DOHH2 (cell line): ENCODE measurements around the gene ANKS1B.

ENCODE experiments used
- H3F3A ChIP-seq: fragments of 200-600 bp; sonication (generic), shearing (Covaris generic); 2 replicates; pipeline ENCODE4 v1.6.0; 2016; ENCODE audit warnings: antibody characterized with exemption, mild to moderate bottlenecking; ENCODE audit not compliant: control insufficient read depth, insufficient read depth
- H3K27ac ChIP-seq: fragments of 200-600 bp; sonication (generic); 2 replicates; pipeline ENCODE4 v1.5.1; 2014; ENCODE audit warnings: low read depth, mild to moderate bottlenecking, low read length, moderate library complexity
- H3K27me3 ChIP-seq: fragments of 200-600 bp; sonication (generic); 2 replicates; pipeline ENCODE4 v1.6.1; 2014; ENCODE audit warnings: mild to moderate bottlenecking, low read length, mixed read lengths; ENCODE audit not compliant: control insufficient read depth
- H3K36me3 ChIP-seq: fragments of 200-600 bp; sonication (generic); 2 replicates; pipeline ENCODE4 v1.6.1; 2014; ENCODE audit warnings: mild to moderate bottlenecking, low read length, moderate library complexity, mixed read lengths; ENCODE audit not compliant: control insufficient read depth
- H3K4me1 ChIP-seq: fragments of 200-600 bp; sonication (generic); 2 replicates; pipeline ENCODE4 v1.6.1; 2014; ENCODE audit warnings: mild to moderate bottlenecking, low read length, mixed read lengths; ENCODE audit not compliant: control insufficient read depth
- H3K4me2 ChIP-seq: fragments of 200-600 bp; sonication (generic); 2 replicates; pipeline ENCODE4 v1.6.0; 2014; ENCODE audit warnings: mild to moderate bottlenecking, low read length, moderate library complexity
- H3K4me3 ChIP-seq: fragments of 200-600 bp; sonication (generic); 2 replicates; pipeline ENCODE4 v1.5.1; 2014; ENCODE audit warnings: mild to moderate bottlenecking, low read length, mixed read lengths
- H3K79me2 ChIP-seq: fragments of 200-600 bp; sonication (generic); 2 replicates; pipeline ENCODE4 v1.6.1; 2014; ENCODE audit warnings: mild to moderate bottlenecking, low read length, mixed read lengths; ENCODE audit not compliant: control insufficient read depth
- H3K9me2 ChIP-seq: fragments of 200-600 bp; sonication (generic); replicated peaks from 2 replicates; pipeline ENCODE4 v1.6.1; 2014; ENCODE audit warnings: mild to moderate bottlenecking, low read length, mixed read lengths; ENCODE audit not compliant: control insufficient read depth
- H3K9me3 ChIP-seq: fragments of 200-600 bp; sonication (generic); 2 replicates; pipeline ENCODE4 v1.6.1; 2014; ENCODE audit warnings: antibody characterized with exemption, low read length, mixed read lengths; ENCODE audit not compliant: control insufficient read depth, insufficient read depth
- H4K20me1 ChIP-seq: fragments of 200-600 bp; sonication (generic); 2 replicates; pipeline ENCODE4 v1.6.0; 2014; ENCODE audit warnings: low read depth, mild to moderate bottlenecking, antibody characterized with exemption, low read length, moderate library complexity; ENCODE audit not compliant: control insufficient read depth, insufficient read depth
- CTCF ChIP-seq: fragments of 200-600 bp; sonication (generic); IDR thresholded peaks from one replicate; pipeline ENCODE4 v1.5.1; 2014; ENCODE audit warnings: antibody characterized with exemption, mild to moderate bottlenecking, low read depth, low read length; ENCODE audit not compliant: poor library complexity, severe bottlenecking
- EZH2phosphoT487 ChIP-seq: fragments of 200-600 bp; sonication (generic); IDR thresholded peaks from 2 replicates; pipeline ENCODE4 v1.6.1; 2017; ENCODE audit warnings: borderline replicate concordance, mild to moderate bottlenecking, antibody characterized with exemption, low read length, moderate library complexity, mixed read lengths

ANKS1B gene

GRCh38 chr12:99205111-99205510, 779.6 kb downstream of the ANKS1B start:
- Histone ChIP-seq H3K9me2 (no peaks in the 10 kb centered on the region), H3K27ac (no peak overlapping the region)

DNA sequence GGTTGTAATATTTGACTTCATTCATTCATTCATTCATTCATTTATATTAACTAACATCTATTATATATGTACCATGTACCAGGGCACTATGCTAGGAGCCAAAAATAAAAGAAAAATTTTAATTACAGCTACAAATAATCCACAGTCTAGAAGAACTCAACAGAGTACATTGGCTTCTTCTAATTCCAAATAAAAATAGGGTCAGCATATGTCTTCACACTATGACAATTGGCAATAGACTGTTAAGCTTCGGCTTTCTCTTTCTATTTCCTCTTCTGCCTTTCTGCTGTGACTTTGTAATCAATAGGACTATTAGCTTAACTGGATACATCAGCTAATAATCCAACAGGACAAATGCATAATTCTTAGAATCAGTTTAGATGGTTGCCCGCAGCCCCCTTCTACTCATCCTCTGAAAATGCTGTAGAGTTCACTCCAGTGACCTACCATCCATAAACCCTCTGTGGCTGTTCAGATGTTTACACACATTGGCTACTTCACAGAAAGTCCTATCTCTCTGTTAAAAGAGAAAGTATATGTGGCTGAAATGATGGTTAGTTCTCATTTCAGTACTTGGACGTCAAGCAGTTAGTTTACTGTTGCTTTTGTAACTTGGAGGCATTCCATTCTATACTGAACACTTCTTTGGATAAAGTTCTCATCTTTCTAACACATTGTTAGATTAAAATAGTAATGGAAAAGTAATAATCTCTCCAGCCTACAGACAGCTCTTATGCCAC, 782.7 kb downstream of the ANKS1B start:
- Histone ChIP-seq H3K9me3 (no peaks in the 10 kb centered on the region; the same call in 1 of the 2 replicates), H3K27ac (no peak overlapping the region), H3K9me2 (no peaks in the 10 kb centered on the region), H3K36me3 (no peaks in the 10 kb centered on the region), H3F3A (no peaks in the 10 kb centered on the region), H3K4me1 (peaks cover 5% of the 10 kb centered on the region; the same call in 1 of the 2 replicates), H3K4me2 (no peak overlapping the region), H3K79me2 (no peaks in the 10 kb centered on the region), H4K20me1 (no peaks in the 10 kb centered on the region), H3K4me3 (no peak overlapping the region), H3K27me3 (no peaks in the 10 kb centered on the region)
- no peak for TF ChIP-seq EZH2phosphoT487
- no peak for TF ChIP-seq CTCF

More at GRCh38 chr12:99205111-99205510, 779.6 kb downstream of the ANKS1B start:
- H3F3A ChIP-seq, result no peaks in the 10 kb centered on the region
- H4K20me1 ChIP-seq, result no peaks in the 10 kb centered on the region
- H3K27me3 ChIP-seq, result no peaks in the 10 kb centered on the region
- no peak for TF ChIP-seq EZH2phosphoT487
- TF ChIP-seq CTCF, result no peak
- H3K4me1 ChIP-seq, result peaks cover 5% of the 10 kb centered on the region; the same call in 1 of the 2 replicates
- no peaks in the 10 kb centered on the region for H3K36me3 ChIP-seq
- no peaks in the 10 kb centered on the region for H3K9me3 ChIP-seq
- no peak overlapping the region for H3K4me2 ChIP-seq
- no peak overlapping the region for H3K4me3 ChIP-seq
- no peaks in the 10 kb centered on the region for H3K79me2 ChIP-seq

DNA sequence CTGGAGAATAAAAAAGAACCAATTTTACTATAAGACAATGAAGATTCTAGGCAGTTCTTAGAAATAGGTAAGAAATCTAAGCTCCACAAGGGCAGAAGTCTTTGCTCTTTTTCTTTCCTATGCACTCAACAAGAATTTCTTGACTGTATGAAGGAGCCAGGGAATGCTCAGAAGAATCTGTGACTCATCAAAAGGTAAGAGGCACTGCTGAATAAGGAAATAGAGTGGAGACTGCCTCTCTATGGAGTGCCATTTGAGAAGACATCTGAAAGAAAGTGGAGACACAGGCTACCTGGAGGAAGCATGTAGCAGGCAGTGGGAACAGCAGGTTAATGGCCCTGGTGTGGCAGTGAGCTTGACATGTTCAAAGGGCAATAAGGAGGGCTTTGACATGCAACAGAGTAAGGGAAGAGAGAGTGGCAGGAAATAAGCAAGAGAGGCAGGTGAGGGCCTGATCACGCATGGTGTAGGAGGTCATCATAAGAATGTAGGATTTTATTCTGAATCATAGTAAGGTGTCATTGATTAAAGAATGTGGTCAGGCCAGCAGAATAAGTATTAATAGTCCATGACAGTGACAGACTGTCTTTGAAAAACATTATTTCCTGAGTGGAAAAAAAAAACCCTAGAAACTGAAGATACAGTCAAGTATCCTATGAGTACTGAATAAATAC, 783.9 kb downstream of the ANKS1B start:
- no peak overlapping the region for H3K4me3 ChIP-seq
- H3F3A ChIP-seq, result no peaks in the 10 kb centered on the region
- TF ChIP-seq CTCF (no peak), EZH2phosphoT487 (no peak)
- H3K27me3 ChIP-seq, result no peaks in the 10 kb centered on the region
- no peaks in the 10 kb centered on the region for H4K20me1 ChIP-seq
- no peaks in the 10 kb centered on the region for H3K79me2 ChIP-seq
- no peaks in the 10 kb centered on the region for H3K9me2 ChIP-seq
- H3K4me1 ChIP-seq, result peaks cover 5% of the 10 kb centered on the region; the same call in 1 of the 2 replicates
- H3K27ac ChIP-seq, result no peak overlapping the region
- no peak overlapping the region for H3K4me2 ChIP-seq
- H3K9me3 ChIP-seq, result no peaks in the 10 kb centered on the region; the same call in 1 of the 2 replicates
- no peaks in the 10 kb centered on the region for H3K36me3 ChIP-seq
